Transverse colon (tissue), 4 donors: ENCODE measurements around the gene NOP56. TPM values are rescaled to one million over a fixed set of nuclear protein-coding genes. Genes with fewer than 3 reads are reported as not detected.

Source experiments
- DNase-seq: peaks from one replicate; pipeline ENCODE4 v3.0.0-alpha.2; 2019
- H3K27ac ChIP-seq, 4 donors: fragments of 200-600 bp; sonication (generic); 2 replicates each; pipeline ENCODE4 v1.5.1; 2016 to 2018; ENCODE audit warnings: inconsistent platforms in 4 of 4
- H3K27me3 ChIP-seq: fragments of 200-600 bp; sonication (generic); 2 replicates; pipeline ENCODE4 v1.5.1; 2017; ENCODE audit warnings: inconsistent platforms
- H3K36me3 ChIP-seq, 4 donors: fragments of 200-600 bp; sonication (generic); 2 replicates each; pipeline ENCODE4 v1.5.1; 2017 to 2019; ENCODE audit warnings: inconsistent platforms in 4 of 4
- H3K4me1 ChIP-seq, 4 donors: fragments of 200-600 bp; sonication (generic); 2 replicates each; pipeline ENCODE4 v1.5.1; 2017 to 2020; ENCODE audit warnings: inconsistent platforms in 4 of 4
- H3K4me3 ChIP-seq, 4 donors: fragments of 200-600 bp; sonication (generic); 1 replicate in 1 of 4; 2 replicates in 3 of 4; pipeline versions ENCODE4 v1.5.1 to v1.6.1; 2017 to 2019; ENCODE audit warnings: inconsistent platforms in 4 of 4
- H3K9me3 ChIP-seq, 2 donors: fragments of 200-600 bp; sonication (generic); 2 replicates each; pipeline ENCODE4 v1.5.1; 2017 to 2019; ENCODE audit warnings: inconsistent platforms in 2 of 2
- CTCF ChIP-seq, 5 experiments: fragments of 200-600 bp in 3 of 5; fragments of 450-650 bp in 2 of 5; sonication (generic) in 3 of 5; IDR thresholded peaks; 1 replicate in 2 of 5; 2 replicates in 3 of 5; pipeline ENCODE4 v1.5.1; 2016 to 2017; ENCODE audit warnings: antibody characterized with exemption in 5 of 5, inconsistent platforms in 3 of 5, mild to moderate bottlenecking in 2 of 5, moderate library complexity in 1 of 5
- EP300 ChIP-seq: sonication (generic); formaldehyde crosslinking; IDR thresholded peaks from one replicate; pipeline ENCODE4 v1.6.1; 2017; ENCODE audit warnings: antibody characterized with exemption, low read depth
- POLR2A ChIP-seq: fragments of 450-650 bp; IDR thresholded peaks from one replicate; pipeline ENCODE4 v1.6.1; 2016; ENCODE audit warnings: antibody characterized with exemption, mild to moderate bottlenecking, moderate library complexity
- POLR2AphosphoS5 ChIP-seq, 3 donors: sonication (generic); formaldehyde crosslinking; IDR thresholded peaks; one replicate each; pipeline ENCODE4 v1.6.1; 2016; ENCODE audit warnings: antibody characterized with exemption in 3 of 3
- WGBS, 2 donors: methylation state at CpG; one replicate each; pipeline ENCODE4 v1.1.5; 2018; ENCODE audit warnings: low coverage in 1 of 2; 5-methylcytosine and 5-hydroxymethylcytosine counted together
- in situ Hi-C, 4 donors: fragments of 200-750 bp; cut with MboI; loops; one replicate each; pipeline versions ENCODE4 v1.15.0 to v1.15.1; 2017; ENCODE audit warnings: low sequenced_read_pairs in 3 of 4, low pct_ligation_motif_present in 1 of 4, low pct_unique_long_range_greater_than_20kb in 1 of 4
- intact Hi-C: fragments of 100-400 bp; cut with DNase I; formaldehyde crosslinking; loops from one replicate; pipeline ENCODE4 v1.15.1; 2023; ENCODE audit warnings: low total_unique reads
- total RNA-seq, 4 donors: library from RNA; depleted of rRNA; stranded (reverse); fragments of >200 nt; gene quantifications; one replicate each; pipeline ENCODE4 v1.1.0, GENCODE V29; 2016

Gene NOP56
- total RNA-seq, 4 donors from 2014 or later: 32.8 to 303 (median 126) TPM

- H3K4me3 ChIP-seq: no peak overlapping the region
- H3K27me3 ChIP-seq: no peaks in the 10 kb centered on the region
- no peaks in the 10 kb centered on the region for H3K9me3 ChIP-seq
- intact Hi-C loops: no loop called here
- WGBS, 2 donors: 83 to 92% methylated on average over 4 to 16 of the region's 16 CpGs
- no peak for DNase-seq
- TF ChIP-seq POLR2A (no peak), EP300 (no peak), POLR2AphosphoS5 (IDR thresholded peaks at IDR 0.05) (no peak), CTCF (IDR thresholded peaks at IDR 0.05) (no peak)
- no peaks in the 10 kb centered on the region for H3K4me1 ChIP-seq
- in situ Hi-C loops: no loop called here
- no peak overlapping the region for H3K27ac ChIP-seq
- no peaks in the 10 kb centered on the region for H3K36me3 ChIP-seq
Measured at GRCh38 chr20:2617099-2617714, 35.2 kb upstream of the NOP56 start.

GRCh38 chr20:2618815-2619214 lies 33.6 kb upstream of the NOP56 start:
- Histone ChIP-seq H3K4me1 (no peaks in the 10 kb centered on the region), H3K4me3 (no peak overlapping the region), H3K36me3 (no peaks in the 10 kb centered on the region), H3K9me3 (no peaks in the 10 kb centered on the region), H3K27ac (no peak overlapping the region), H3K27me3 (no peaks in the 10 kb centered on the region)
- no peak for TF ChIP-seq POLR2A
- no peak for TF ChIP-seq CTCF (IDR thresholded peaks at IDR 0.05)
- no peak for TF ChIP-seq EP300
- TF ChIP-seq POLR2AphosphoS5 (IDR thresholded peaks at IDR 0.05): no peak
- intact Hi-C loops: no loop called here
- WGBS, 2 donors: 70 to 86% methylated on average over 2 to 6 of the region's 6 CpGs
- no peak for DNase-seq
- in situ Hi-C loops: no loop called here

- 45% methylated on average over 2 of the region's 2 CpGs; no CpG with 5 or more reads in 1 of the 2 donors for WGBS, 2 donors
- Histone ChIP-seq H3K27ac (no peak overlapping the region), H3K4me1 (no peaks in the 10 kb centered on the region), H3K27me3 (no peaks in the 10 kb centered on the region), H3K9me3 (no peaks in the 10 kb centered on the region), H3K36me3 (no peaks in the 10 kb centered on the region), H3K4me3 (no peak overlapping the region)
- DNase-seq: no peak
- intact Hi-C loops: no loop called here
- TF ChIP-seq EP300 (no peak), POLR2AphosphoS5 (IDR thresholded peaks at IDR 0.05) (no peak), POLR2A (no peak), CTCF (IDR thresholded peaks at IDR 0.05) (no peak)
- in situ Hi-C loops: no loop called here
Measured at GRCh38 chr20:2619337-2619736, 33.1 kb upstream of the NOP56 start.

GRCh38 chr20:2619961-2620595 lies 32.4 kb upstream of the NOP56 start:
- in situ Hi-C loops: no loop called here
- WGBS, 2 donors: 82 to 91% methylated on average over 3 of the region's 3 CpGs
- no peak overlapping the region for H3K4me3 ChIP-seq
- H3K4me1 ChIP-seq: no peaks in the 10 kb centered on the region
- no peaks in the 10 kb centered on the region for H3K27me3 ChIP-seq
- H3K27ac ChIP-seq: no peak overlapping the region
- no peaks in the 10 kb centered on the region for H3K9me3 ChIP-seq
- no peaks in the 10 kb centered on the region for H3K36me3 ChIP-seq
- no peak for DNase-seq
- TF ChIP-seq EP300: no peak
- no peak for TF ChIP-seq POLR2AphosphoS5 (IDR thresholded peaks at IDR 0.05)
- no peak for TF ChIP-seq CTCF (IDR thresholded peaks at IDR 0.05)
- no peak for TF ChIP-seq POLR2A
- intact Hi-C loops: no loop called here
